ENCODE data around the gene CCNB1IP1.
A peak's percentile ranks its signal among the peaks of the same experiment; 100 is the strongest.
"Not testable (repeated sequence)": the region's sequence is repeated elsewhere in the genome, so short reads cannot be mapped to it uniquely, and the experiment has no call there.

CCNB1IP1 gene

DNA sequence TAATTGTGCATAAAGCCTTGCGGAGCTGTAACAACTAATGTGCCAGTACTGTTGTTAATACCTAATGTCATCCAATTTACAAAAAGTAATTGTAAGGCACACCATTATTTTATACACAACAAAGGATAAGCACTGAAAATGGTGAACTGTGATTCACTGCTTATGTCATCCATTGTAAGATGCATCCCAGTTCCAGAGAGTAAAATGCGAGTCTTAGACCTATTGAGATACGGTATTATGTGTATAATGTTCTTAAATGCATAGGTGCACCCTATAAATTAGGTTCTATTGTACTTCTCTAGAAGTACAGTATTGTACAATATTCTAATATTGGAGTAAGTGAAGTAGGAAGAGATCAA lies 10.8 kb upstream of the CCNB1IP1 start:
- H3K27ac ChIP-seq = peak overlapping the region; percentile 84

GRCh38 chr14:20343092-20343861 lies 10.2 kb upstream of the CCNB1IP1 start, which contains the start of gene PARP2:
Gene PARP2 (plus strand): TSS chr14:20343635. CDS start chr14:20343642, 7 bp downstream.
- peak; percentile 100 for DNase-seq (ENCODE audit: low read depth, low spot score)
- peaks cover 31% of the 10 kb centered on the region for H3K36me3 ChIP-seq (ENCODE audit: insufficient read depth, low read length)
- no peaks in the 10 kb centered on the region for H3K9me3 ChIP-seq (ENCODE audit: low read depth, low read length)
- peak within 1 kb of the TSS; percentile 99 for H3K9ac ChIP-seq (ENCODE audit: insufficient read length)
- peak within 1 kb of the TSS; percentile 95 for H3K27ac ChIP-seq
- peak within 1 kb of the TSS; percentile 99 for H3K4me3 ChIP-seq
- TF ChIP-seq POLR2AphosphoS5 (IDR thresholded peaks at IDR 0.05; ENCODE audit: borderline replicate concordance, low read depth, low read length) = peak; percentile 86
- TF ChIP-seq EZH2 (IDR thresholded peaks at IDR 0.05) = no peak
- TF ChIP-seq FOXP2 (optimal IDR thresholded peaks at IDR 0.05; ENCODE audit: control extremely low read depth, extremely low read length, insufficient read depth) = no peak

More for the DNA sequence above, 10.8 kb upstream of the CCNB1IP1 start:
- Histone ChIP-seq H3K4me3 (peak overlapping the region; percentile 99), H3K36me3 (ENCODE audit: insufficient read depth, low read length) (peaks cover 37% of the 10 kb centered on the region), H3K9me3 (ENCODE audit: low read depth, low read length) (no peaks in the 10 kb centered on the region), H3K9ac (ENCODE audit: insufficient read length) (peak overlapping the region; percentile 99)
- TF ChIP-seq EZH2 (IDR thresholded peaks at IDR 0.05) (no peak), FOXP2 (optimal IDR thresholded peaks at IDR 0.05; ENCODE audit: control extremely low read depth, extremely low read length, insufficient read depth) (no peak), POLR2AphosphoS5 (IDR thresholded peaks at IDR 0.05; ENCODE audit: borderline replicate concordance, low read depth, low read length) (no peak)
- no peak for DNase-seq (ENCODE audit: low read depth, low spot score)

DNA sequence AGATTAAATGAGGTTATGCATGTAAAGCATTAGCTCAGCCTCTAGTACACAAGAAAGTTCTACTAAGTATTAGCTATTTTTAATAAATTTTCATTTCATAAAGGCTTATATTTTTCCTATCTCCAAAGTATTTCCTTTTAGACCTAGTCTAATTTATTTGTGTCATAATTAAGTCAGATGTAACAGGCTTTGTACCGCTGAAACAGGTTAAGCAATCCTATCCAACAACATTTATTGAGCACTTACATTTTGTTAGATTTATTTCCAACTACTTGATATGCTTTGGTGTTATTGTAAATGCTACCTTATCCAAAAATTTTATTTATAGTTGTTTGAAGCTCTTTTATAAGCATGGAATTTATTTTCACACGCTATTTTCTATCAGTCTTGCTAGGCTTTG lies 8.6 kb upstream of the CCNB1IP1 start:
- Histone ChIP-seq H3K36me3 (ENCODE audit: insufficient read depth, low read length) (peaks cover 19% of the 10 kb centered on the region), H3K9ac (ENCODE audit: insufficient read length) (peak overlapping the region; percentile 77), H3K9me3 (ENCODE audit: low read depth, low read length) (no peaks in the 10 kb centered on the region), H3K4me3 (peak overlapping the region; percentile 99), H3K27ac (peak overlapping the region; percentile 95; the same call in 1 of the 2 replicates)
- TF ChIP-seq FOXP2 (optimal IDR thresholded peaks at IDR 0.05; ENCODE audit: control extremely low read depth, extremely low read length, insufficient read depth) = no peak
- TF ChIP-seq POLR2AphosphoS5 (IDR thresholded peaks at IDR 0.05; ENCODE audit: borderline replicate concordance, low read depth, low read length) = no peak
- no peak for TF ChIP-seq EZH2 (IDR thresholded peaks at IDR 0.05)
- DNase-seq (ENCODE audit: low read depth, low spot score) = no peak

DNA sequence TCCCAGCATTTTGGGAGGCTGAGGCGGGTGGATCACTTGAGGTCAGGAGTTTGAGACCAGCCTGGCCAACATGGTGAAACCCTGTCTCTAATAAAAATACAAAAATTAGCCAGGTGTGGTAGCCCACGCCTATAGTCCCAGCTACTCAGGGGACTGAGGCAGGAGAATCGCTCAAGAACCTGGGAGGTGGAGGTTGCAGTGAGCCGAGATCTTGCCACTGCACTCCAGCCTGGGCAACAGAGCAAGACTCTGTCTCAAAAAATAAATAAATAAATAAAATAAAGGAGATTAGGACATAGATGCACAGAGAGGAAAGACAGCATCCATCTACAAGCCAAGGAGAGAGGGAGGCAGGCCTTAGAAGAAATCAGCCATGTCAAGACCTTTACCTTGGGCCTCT lies 8.0 kb upstream of the CCNB1IP1 start:
- H3K36me3 ChIP-seq (ENCODE audit: insufficient read depth, low read length) = peaks cover 13% of the 10 kb centered on the region
- not testable (repeated sequence) for H3K9ac ChIP-seq (ENCODE audit: insufficient read length); H3K27ac ChIP-seq; H3K4me3 ChIP-seq; DNase-seq (ENCODE audit: low read depth, low spot score); H3K9me3 ChIP-seq (ENCODE audit: low read depth, low read length)

GRCh38 chr14:20334017-20334416 lies 938 bp upstream of the CCNB1IP1 start:
- no peak for DNase-seq (ENCODE audit: low read depth, low spot score)
- Histone ChIP-seq H3K4me3 (peak overlapping the region; percentile 96), H3K9ac (ENCODE audit: insufficient read length) (peak overlapping the region; percentile 95), H3K36me3 (ENCODE audit: insufficient read depth, low read length) (peaks cover 15% of the 10 kb centered on the region), H3K27ac (no peak overlapping the region), H3K9me3 (ENCODE audit: low read depth, low read length) (no peaks in the 10 kb centered on the region)
- TF ChIP-seq FOXP2 (optimal IDR thresholded peaks at IDR 0.05; ENCODE audit: control extremely low read depth, extremely low read length, insufficient read depth) (no peak), POLR2AphosphoS5 (IDR thresholded peaks at IDR 0.05; ENCODE audit: borderline replicate concordance, low read depth, low read length) (no peak), EZH2 (IDR thresholded peaks at IDR 0.05) (no peak)

DNA sequence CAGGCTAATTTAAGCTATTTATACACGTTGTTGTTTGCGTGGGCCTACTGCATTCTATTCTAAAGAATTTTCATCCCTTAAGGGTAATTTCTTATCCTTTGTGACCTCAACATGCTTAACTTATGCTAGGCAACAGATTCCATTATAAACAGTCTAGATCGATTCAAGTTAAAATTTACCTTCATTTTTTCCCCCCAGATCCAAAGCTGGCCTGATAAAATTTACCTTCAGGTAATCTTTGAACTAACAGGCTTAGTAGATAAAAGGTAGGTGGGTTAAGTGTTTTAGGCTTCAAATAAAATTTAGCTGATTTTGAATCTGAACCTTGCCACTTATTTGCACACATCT lies 389 bp upstream of the CCNB1IP1 start:
- peak overlapping the region; percentile 78 for H3K27ac ChIP-seq
- H3K9me3 ChIP-seq (ENCODE audit: low read depth, low read length) = no peaks in the 10 kb centered on the region
- peak overlapping the region; percentile 95 for H3K9ac ChIP-seq (ENCODE audit: insufficient read length)
- H3K36me3 ChIP-seq (ENCODE audit: insufficient read depth, low read length) = peaks cover 20% of the 10 kb centered on the region
- DNase-seq (ENCODE audit: low read depth, low spot score) = no peak
- TF ChIP-seq POLR2AphosphoS5 (IDR thresholded peaks at IDR 0.05; ENCODE audit: borderline replicate concordance, low read depth, low read length) = no peak
- no peak for TF ChIP-seq FOXP2 (optimal IDR thresholded peaks at IDR 0.05; ENCODE audit: control extremely low read depth, extremely low read length, insufficient read depth)
- TF ChIP-seq EZH2 (IDR thresholded peaks at IDR 0.05) = no peak
- peak overlapping the region; percentile 96 for H3K4me3 ChIP-seq

GRCh38 chr14:20332431-20332787 lies 670 bp downstream of the CCNB1IP1 start:
- Histone ChIP-seq H3K27ac (peak overlapping the region; percentile 88), H3K9ac (ENCODE audit: insufficient read length) (peak overlapping the region; percentile 95), H3K36me3 (ENCODE audit: insufficient read depth, low read length) (peaks cover 31% of the 10 kb centered on the region), H3K9me3 (ENCODE audit: low read depth, low read length) (no peaks in the 10 kb centered on the region), H3K4me3 (peak overlapping the region; percentile 96)
- TF ChIP-seq POLR2AphosphoS5 (IDR thresholded peaks at IDR 0.05; ENCODE audit: borderline replicate concordance, low read depth, low read length) = no peak
- TF ChIP-seq EZH2 (IDR thresholded peaks at IDR 0.05) = no peak
- no peak for TF ChIP-seq FOXP2 (optimal IDR thresholded peaks at IDR 0.05; ENCODE audit: control extremely low read depth, extremely low read length, insufficient read depth)
- no peak for DNase-seq (ENCODE audit: low read depth, low spot score)

DNA sequence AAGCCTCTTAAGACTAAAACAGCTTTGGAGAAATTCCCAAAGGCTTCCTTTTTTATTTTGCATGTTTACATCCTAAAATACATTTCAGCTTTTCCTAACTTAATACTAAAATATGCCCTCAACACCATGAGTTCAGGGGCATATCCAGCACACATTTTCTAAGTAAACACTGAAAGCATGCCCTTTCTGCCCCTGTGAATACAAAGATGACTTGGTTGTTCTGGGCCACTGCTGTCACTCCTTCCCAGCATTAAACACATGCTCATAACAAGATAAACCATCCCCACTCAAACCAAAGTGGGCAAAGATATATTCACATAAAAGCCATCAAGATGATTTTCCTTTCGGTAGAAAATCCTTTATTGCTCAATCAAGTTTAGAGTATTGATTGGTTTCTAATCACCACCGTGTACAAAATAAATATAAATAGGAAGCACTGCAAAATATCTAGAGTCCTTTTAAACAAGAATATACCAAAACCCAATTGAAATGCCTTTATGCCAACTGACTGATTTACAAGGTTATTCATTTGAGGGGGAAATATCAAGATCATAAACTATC lies 1.9 kb downstream of the CCNB1IP1 start:
- H3K4me3 ChIP-seq = peak overlapping the region; percentile 60
- H3K27ac ChIP-seq = no peak overlapping the region
- DNase-seq (ENCODE audit: low read depth, low spot score) = no peak
- H3K36me3 ChIP-seq (ENCODE audit: insufficient read depth, low read length) = peaks cover 44% of the 10 kb centered on the region
- peak overlapping the region; percentile 20 for H3K9ac ChIP-seq (ENCODE audit: insufficient read length)
- no peak for TF ChIP-seq EZH2 (IDR thresholded peaks at IDR 0.05)
- no peak for TF ChIP-seq POLR2AphosphoS5 (IDR thresholded peaks at IDR 0.05; ENCODE audit: borderline replicate concordance, low read depth, low read length)
- TF ChIP-seq FOXP2 (optimal IDR thresholded peaks at IDR 0.05; ENCODE audit: control extremely low read depth, extremely low read length, insufficient read depth) = no peak
- H3K9me3 ChIP-seq (ENCODE audit: low read depth, low read length) = no peaks in the 10 kb centered on the region
